ENCODE data around the gene CAPN2. TPM values are rescaled to one million over a fixed set of nuclear protein-coding genes. Genes with fewer than 3 reads are reported as not detected.

Gene CAPN2
- total RNA-seq, 2 experiments from 2014 or later, result 23.6 to 24.3 TPM

DNA sequence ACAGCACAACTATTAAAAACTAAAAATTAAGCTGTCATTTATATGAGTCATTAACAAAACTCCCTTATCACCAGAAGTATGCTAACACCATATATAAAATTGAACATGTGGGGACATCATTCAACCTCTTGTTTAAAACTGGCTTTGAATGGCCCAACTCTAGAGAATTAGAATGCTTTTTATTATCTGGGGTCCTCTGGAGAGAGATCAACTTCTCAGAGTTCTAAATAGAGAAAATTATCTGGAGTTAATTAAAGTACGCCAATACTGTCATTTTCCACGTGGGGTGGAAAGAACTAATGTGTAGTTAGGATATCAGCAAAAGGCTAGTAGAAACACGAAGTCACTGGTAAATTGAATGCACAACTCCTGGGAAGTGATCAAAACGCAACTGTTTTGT, 21.2 kb upstream of the CAPN2 start:
- no peak overlapping the region for H3K27ac Mint-ChIP-seq
- no peak for DNase-seq
- peaks cover 4% of the 10 kb centered on the region for H3K9me3 Mint-ChIP-seq
- peaks cover 8% of the 10 kb centered on the region for H3K27me3 Mint-ChIP-seq
- H3K4me3 Mint-ChIP-seq, result no peak overlapping the region
- no peaks in the 10 kb centered on the region for H3K36me3 Mint-ChIP-seq
- H3K4me1 Mint-ChIP-seq, result no peaks in the 10 kb centered on the region

- H3K4me1 Mint-ChIP-seq, result peaks cover 2% of the 10 kb centered on the region
- H3K9me3 Mint-ChIP-seq, result no peaks in the 10 kb centered on the region
- H3K36me3 Mint-ChIP-seq, result no peaks in the 10 kb centered on the region
- H3K27me3 Mint-ChIP-seq, result peaks cover 10% of the 10 kb centered on the region
- no peak overlapping the region for H3K4me3 Mint-ChIP-seq
- no peak for DNase-seq
- no peak overlapping the region for H3K27ac Mint-ChIP-seq
Measured at GRCh38 chr1:223695014-223695548, 17.3 kb upstream of the CAPN2 start.

GRCh38 chr1:223695941-223696340, 16.4 kb upstream of the CAPN2 start:
- Mint-ChIP-seq H3K9me3 (no peaks in the 10 kb centered on the region), H3K27me3 (peaks cover 6% of the 10 kb centered on the region), H3K4me3 (no peak overlapping the region), H3K36me3 (no peaks in the 10 kb centered on the region), H3K27ac (no peak overlapping the region), H3K4me1 (peaks cover 8% of the 10 kb centered on the region)
- DNase-seq, result no peak

GRCh38 chr1:223700388-223700918, 11.9 kb upstream of the CAPN2 start:
- no peaks in the 10 kb centered on the region for H3K36me3 Mint-ChIP-seq
- DNase-seq, result no peak
- no peak overlapping the region for H3K27ac Mint-ChIP-seq
- H3K4me3 Mint-ChIP-seq, result no peak overlapping the region
- H3K9me3 Mint-ChIP-seq, result no peaks in the 10 kb centered on the region
- H3K27me3 Mint-ChIP-seq, result peaks cover 6% of the 10 kb centered on the region
- H3K4me1 Mint-ChIP-seq, result peaks cover 26% of the 10 kb centered on the region

DNA sequence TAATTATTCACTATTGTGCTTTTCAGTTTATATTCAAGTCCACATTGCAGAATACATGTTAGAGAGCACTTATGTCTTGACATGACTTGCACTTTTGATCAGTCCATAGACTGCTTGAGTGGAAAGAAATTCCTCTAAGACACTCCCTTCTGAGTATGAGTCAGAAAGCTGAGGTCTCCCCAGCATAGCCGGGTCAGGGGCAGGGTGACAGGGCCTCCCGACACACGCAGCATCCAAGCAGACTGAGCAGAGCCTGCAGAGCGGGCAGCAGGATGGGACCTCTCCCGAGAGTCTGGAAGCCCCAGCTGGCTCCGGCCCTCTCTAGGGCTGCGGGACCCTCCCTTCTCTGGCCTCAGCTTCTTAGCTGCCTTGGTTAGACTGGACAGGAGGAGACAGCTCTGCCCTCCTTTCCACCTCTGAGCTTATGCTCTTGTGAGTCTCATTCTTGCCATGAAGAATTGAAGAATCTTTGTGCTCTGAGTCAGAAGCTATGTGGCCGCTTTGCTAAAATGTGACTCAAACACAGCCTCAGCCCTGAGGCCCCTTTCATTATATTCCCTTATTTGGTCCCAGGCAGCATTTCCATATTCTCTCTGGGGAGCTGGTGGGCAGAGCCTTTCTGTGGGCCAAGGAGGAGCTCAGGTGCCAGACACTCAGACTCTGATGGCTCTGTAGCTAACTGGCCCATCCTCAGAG, 11.2 kb upstream of the CAPN2 start:
- peak overlapping the region; percentile 39 for H3K27ac Mint-ChIP-seq
- no peak overlapping the region for H3K4me3 Mint-ChIP-seq
- DNase-seq, result no peak
- H3K36me3 Mint-ChIP-seq, result no peaks in the 10 kb centered on the region
- H3K9me3 Mint-ChIP-seq, result no peaks in the 10 kb centered on the region
- peaks cover 26% of the 10 kb centered on the region for H3K4me1 Mint-ChIP-seq
- H3K27me3 Mint-ChIP-seq, result peaks cover 6% of the 10 kb centered on the region

GRCh38 chr1:223702735-223703667, 9.3 kb upstream of the CAPN2 start:
- no peak for DNase-seq
- Mint-ChIP-seq H3K4me1 (peaks cover 26% of the 10 kb centered on the region), H3K9me3 (no peaks in the 10 kb centered on the region), H3K36me3 (no peaks in the 10 kb centered on the region), H3K27me3 (peaks cover 6% of the 10 kb centered on the region), H3K27ac (peak overlapping the region; percentile 13), H3K4me3 (no peak overlapping the region)

GRCh38 chr1:223703668-223704013, 8.7 kb upstream of the CAPN2 start:
- peaks cover 8% of the 10 kb centered on the region for H3K27me3 Mint-ChIP-seq
- H3K4me3 Mint-ChIP-seq, result no peak overlapping the region
- no peak overlapping the region for H3K27ac Mint-ChIP-seq
- H3K9me3 Mint-ChIP-seq, result no peaks in the 10 kb centered on the region
- no peak for DNase-seq
- H3K4me1 Mint-ChIP-seq, result peaks cover 24% of the 10 kb centered on the region
- no peaks in the 10 kb centered on the region for H3K36me3 Mint-ChIP-seq

- H3K36me3 Mint-ChIP-seq, result no peaks in the 10 kb centered on the region
- H3K27ac Mint-ChIP-seq, result no peak overlapping the region
- no peaks in the 10 kb centered on the region for H3K9me3 Mint-ChIP-seq
- H3K4me3 Mint-ChIP-seq, result no peak overlapping the region
- peaks cover 5% of the 10 kb centered on the region for H3K27me3 Mint-ChIP-seq
- DNase-seq, result no peak
- H3K4me1 Mint-ChIP-seq, result peaks cover 23% of the 10 kb centered on the region
Measured at GRCh38 chr1:223704921-223705878, 7.1 kb upstream of the CAPN2 start.

GRCh38 chr1:223706077-223706973, 6.0 kb upstream of the CAPN2 start:
- Mint-ChIP-seq H3K9me3 (no peaks in the 10 kb centered on the region), H3K27ac (no peak overlapping the region), H3K4me3 (no peak overlapping the region), H3K4me1 (peaks cover 20% of the 10 kb centered on the region), H3K27me3 (peaks cover 5% of the 10 kb centered on the region), H3K36me3 (no peaks in the 10 kb centered on the region)
- DNase-seq, result no peak

DNA sequence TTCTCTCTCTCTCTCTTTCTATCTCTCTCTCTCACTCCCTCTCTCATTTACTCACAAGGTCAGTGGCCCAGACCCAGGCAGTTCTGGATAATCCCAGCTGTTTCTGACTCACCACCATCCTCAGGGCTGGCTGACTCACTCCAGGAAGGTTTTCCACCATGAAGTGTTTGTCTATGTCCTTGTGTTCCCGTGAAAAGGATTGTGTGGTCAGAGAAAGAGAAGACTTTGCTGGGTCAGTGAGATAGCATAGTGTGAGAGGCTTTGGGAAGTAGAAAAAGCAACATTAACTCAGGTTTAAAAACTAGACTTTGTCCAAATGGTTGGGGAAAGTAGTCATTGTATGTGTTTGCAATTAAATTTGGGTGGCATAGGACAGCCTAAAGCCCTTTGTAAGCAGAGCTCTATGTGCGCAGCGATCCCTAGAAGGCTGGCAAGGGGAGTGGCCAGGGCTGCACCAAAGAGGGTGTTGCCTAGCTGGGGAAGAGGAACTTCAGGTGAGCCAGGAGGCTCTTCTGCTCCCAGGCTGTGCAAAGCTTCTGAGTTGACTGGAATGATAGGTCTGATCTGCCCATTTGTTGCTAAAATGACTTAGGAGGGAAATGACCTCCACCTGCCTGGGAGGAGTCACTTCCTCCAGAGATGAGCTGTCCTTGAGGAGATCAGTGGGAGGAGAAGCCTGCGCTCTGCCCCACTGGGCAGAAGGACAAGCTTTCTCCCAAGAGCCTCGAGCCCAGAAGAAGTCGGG, 4.9 kb upstream of the CAPN2 start:
- H3K4me1 Mint-ChIP-seq, result peaks cover 15% of the 10 kb centered on the region
- no peaks in the 10 kb centered on the region for H3K9me3 Mint-ChIP-seq
- H3K4me3 Mint-ChIP-seq, result no peak overlapping the region
- H3K36me3 Mint-ChIP-seq, result no peaks in the 10 kb centered on the region
- DNase-seq, result no peak
- peaks cover 5% of the 10 kb centered on the region for H3K27me3 Mint-ChIP-seq
- H3K27ac Mint-ChIP-seq, result no peak overlapping the region

GRCh38 chr1:223708001-223708359, 4.4 kb upstream of the CAPN2 start:
- peaks cover 10% of the 10 kb centered on the region for H3K4me1 Mint-ChIP-seq
- H3K27ac Mint-ChIP-seq, result no peak overlapping the region
- no peak for DNase-seq

DNA sequence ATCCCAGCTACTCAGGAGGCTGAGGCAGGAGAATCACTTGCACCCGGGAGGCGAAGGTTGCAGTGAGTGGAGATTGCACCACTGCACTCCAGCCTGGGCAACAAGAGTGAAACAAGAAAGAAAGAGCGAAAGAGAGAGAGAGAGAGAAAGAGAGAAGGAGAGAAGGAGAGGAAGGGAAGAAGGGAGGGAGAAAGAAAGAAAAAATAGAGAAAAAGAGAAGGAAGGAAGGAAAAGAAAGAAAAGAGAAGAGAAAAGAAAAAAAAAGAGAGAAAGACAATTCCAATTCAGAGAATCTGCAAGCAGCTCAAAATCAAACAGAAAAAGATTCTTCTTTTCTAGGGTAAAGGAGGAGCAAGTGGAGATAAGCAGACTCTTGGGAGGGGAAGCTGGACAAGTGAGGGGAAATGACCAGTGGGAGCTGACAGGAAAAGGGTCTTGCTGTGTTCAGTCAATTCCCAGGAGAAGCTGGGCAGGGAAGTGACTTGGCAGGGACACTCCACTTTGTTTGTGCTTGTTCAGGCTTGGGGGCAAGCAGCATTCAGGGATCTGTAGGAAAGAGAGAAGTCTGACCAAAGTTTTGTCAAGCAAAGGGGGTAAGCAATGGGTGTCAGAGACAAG, 3.6 kb upstream of the CAPN2 start:
- DNase-seq, result no peak
- H3K4me1 Mint-ChIP-seq, result peaks cover 11% of the 10 kb centered on the region
- peaks cover 5% of the 10 kb centered on the region for H3K27me3 Mint-ChIP-seq
- H3K36me3 Mint-ChIP-seq, result no peaks in the 10 kb centered on the region
- no peaks in the 10 kb centered on the region for H3K9me3 Mint-ChIP-seq
- no peak overlapping the region for H3K4me3 Mint-ChIP-seq
- H3K27ac Mint-ChIP-seq, result no peak overlapping the region

More at GRCh38 chr1:223708001-223708359, 4.4 kb upstream of the CAPN2 start:
- peaks cover 5% of the 10 kb centered on the region for H3K27me3 Mint-ChIP-seq
- H3K36me3 Mint-ChIP-seq, result no peaks in the 10 kb centered on the region
- no peaks in the 10 kb centered on the region for H3K9me3 Mint-ChIP-seq
- H3K4me3 Mint-ChIP-seq, result no peak overlapping the region

DNA sequence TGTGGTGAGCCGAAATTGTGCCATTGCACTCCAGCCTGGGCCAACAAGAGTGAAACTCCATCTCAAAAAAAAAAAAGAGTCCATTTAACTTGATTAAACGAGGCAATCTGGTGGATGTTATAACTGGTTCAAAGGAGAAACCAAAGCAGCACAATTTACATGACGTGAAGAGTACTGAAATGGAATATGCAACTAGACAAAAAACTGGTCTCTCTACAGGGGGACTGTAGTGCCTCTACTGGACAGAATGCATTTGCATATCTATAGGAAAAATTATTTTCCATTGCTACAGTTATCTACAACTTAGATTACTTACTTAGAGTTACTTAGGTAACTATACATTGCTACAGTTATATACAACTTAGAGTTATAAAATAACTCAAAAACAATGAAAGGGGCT, 2.7 kb upstream of the CAPN2 start:
- no peaks in the 10 kb centered on the region for H3K9me3 Mint-ChIP-seq
- H3K27ac Mint-ChIP-seq, result no peak overlapping the region
- H3K27me3 Mint-ChIP-seq, result peaks cover 5% of the 10 kb centered on the region
- peaks cover 17% of the 10 kb centered on the region for H3K4me1 Mint-ChIP-seq
- no peak overlapping the region for H3K4me3 Mint-ChIP-seq
- DNase-seq, result no peak
- H3K36me3 Mint-ChIP-seq, result no peaks in the 10 kb centered on the region

All from activated naive CD8-positive, alpha-beta T cell treated with anti-CD3 and anti-CD28 coated beads for 36 hours (primary cell).